Ramos (cell line): ENCODE measurements around the gene DNAJB12.
"Not testable (repeated sequence)": the region's sequence is repeated elsewhere in the genome, so short reads cannot be mapped to it uniquely, and the experiment has no call there.

ENCODE experiments used
- in situ Hi-C: fragments of 300-500 bp; cut with MboI; formaldehyde crosslinking; loops from one replicate; pipeline ENCODE4 v1.14.3; 2022; ENCODE audit warnings: low sequenced_read_pairs; ENCODE audit not compliant: unreplicated experiment

Gene DNAJB12

DNA sequence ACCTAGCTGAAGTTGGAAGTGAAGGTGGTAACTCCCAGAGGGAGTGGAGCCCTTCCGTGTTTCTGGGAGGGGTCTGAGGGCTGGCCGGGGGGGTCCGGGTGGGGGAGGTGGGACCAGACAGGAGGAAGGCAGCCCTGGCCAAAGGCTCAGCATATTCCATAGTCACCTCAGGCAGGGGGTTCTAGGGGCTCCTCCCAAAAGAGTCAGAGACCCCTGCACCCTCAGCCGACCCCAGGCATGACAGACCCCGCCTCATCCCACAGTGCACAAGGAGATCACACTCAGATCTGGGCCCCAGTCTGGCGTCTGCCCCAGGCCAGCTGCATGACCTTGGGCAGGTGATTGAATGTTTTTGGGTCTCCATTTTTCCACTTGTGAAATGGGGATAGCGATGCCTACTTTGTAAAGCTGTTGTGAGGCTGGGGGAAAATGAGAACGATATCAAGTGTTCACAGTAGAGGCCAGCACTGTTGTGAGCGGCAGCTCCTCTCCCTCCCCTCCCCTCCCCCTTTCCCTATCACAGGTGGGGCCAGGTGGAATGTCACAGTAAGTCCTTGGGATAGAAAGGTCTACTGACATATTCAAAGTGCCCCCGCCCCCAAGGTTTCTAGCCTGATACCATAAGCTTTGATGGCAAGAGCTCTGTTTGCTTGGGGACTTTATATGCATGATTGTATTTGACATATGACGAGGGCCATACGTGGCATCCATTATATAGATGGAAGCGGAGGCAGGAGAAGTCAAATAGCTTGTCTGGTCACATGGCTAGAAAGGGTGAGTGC, 33.3 kb downstream of the DNAJB12 start:
- in situ Hi-C loops = no loop called here

DNA sequence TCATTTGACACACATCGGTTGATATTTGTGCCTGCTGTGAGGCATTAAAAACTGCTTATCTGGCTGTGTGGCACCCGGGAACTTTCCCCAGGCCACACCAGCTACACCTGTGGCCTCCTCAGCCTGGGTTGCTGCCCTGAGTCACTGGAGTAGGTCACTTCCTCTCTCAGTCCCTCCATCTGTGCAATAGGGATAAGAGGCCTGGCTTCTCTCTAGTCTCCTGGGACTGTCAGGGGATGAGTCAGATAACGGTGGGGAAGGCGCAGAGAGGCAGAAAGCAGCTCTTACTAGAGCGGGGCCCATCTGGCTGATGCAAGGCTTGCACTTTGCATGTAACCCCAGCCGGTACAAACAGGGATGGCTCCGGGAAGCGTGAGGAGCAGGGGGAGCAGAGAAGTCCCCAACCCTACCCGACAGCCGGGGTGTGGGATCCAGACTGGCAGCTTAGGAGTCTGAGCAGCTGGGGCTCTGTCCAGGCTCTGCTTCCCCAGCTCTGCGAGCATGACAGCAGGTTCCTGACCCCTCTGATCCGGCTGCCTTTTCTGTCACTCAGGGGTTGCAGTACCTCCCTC, 34.0 kb downstream of the DNAJB12 start:
- in situ Hi-C loops = no loop called here

DNA sequence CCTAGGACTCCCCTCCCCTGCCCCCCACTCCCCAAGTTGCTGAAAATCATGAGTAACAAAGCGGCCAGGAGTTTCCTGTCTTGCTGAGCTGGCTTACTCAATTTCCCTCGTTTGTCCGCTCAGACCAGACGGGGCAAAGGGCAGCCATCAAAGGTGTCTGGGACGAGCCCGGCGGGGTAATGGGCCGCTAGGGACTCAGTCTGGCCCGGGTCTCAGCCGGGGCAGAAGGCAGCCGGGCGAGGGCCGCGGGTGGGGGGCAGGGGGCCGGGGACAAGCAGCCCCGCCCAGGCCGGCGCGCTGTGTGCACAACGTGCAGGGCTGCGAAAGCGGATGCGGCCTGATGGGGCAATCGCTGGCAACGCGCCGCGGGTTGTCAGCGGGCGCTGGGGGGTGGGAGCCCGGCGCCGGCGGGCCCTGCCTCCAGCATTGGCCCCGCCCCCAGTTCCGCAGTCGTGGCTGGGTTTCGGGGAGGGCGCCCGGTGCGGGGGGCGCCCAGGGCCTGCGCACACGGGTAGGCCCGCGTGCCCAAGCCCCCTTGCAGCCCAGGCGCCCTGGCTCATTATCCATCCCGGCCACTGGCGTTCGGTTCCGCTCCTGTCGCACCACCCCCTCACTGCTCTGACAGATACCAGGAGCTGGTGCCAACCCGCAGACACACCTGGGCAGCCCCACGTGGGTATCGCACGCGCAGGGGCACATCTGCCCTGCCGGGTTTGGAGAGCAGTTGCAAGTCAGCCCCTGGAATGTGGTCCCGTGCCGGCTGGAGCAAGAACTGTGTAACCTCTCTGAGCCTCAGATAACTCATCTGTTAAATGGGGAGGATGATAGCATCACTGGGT, 35.1 kb downstream of the DNAJB12 start:
- in situ Hi-C loops = no loop called here

DNA sequence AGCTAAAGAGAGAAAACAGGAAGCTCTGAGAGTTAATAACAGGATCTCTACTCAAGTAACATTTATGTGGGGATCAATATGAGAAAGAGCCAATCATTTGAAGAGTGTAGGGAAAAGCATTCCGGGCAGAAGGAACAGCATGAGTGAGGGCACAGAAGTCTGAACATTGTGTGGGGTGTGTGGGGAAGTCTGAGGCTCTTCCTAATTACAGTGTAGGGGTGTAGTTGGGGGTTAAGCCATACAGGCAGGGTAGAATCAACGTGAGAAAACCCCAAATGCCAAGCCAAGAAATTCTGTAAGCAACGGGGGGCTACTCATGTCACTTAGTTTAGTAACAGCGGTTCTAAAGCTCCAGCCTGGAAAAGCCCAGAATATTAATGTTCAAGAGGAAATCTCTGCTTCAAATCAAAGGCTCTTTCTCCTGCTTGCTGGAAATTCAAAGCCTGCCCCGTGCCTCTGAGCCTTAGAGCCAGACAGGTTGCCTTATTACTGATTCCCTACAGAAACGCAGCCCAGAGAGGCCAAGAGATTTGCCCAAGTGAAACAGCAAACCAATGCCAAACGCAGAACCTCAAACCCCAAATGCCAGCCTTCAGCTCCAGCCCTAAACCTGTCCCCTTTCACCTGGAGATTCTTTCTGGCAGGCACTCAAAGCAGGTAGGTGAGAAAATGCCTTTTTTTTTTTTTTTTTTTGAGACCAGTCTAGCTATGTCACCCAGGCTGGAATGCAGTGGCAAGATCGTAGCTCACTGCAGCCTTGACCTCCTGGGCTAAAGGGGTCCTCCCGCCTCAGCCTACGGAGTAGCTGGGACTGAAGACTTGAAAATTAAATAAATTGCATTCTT, 36.1 kb downstream of the DNAJB12 start:
- in situ Hi-C loops = no loop called here

DNA sequence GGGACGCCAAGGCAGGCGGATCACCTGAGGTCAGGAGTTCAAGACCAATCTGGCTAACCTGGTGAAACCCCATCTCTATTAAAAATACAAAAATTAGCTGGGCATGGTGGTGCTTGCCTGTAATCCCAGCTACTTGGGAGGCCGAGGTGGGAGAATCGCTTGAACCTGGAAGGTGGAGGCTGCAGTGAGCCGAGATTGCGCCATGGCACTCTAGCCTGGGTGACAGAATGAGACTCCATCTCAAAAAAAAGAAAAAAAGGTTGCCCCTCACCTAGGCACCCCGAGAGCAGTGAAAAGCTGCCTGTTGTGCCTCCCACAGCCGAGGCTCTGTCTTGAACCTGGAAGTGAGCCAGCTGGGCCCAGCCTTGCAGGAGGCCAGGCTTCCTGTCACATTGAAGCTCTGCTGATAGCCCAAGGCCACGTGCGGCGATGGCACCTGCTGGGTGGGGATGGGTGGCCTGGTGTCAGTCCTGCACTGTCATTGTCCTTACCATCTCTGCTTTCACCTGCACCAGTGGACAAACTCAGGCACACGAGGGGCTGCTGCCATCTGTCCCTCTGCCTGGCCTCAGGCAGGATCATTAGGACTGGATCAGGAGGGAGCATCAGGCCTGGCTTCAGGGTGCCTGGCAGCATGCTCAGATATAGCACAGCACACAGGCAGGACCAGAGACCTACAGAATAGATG, 37.8 kb downstream of the DNAJB12 start:
- in situ Hi-C loops = no loop called here

DNA sequence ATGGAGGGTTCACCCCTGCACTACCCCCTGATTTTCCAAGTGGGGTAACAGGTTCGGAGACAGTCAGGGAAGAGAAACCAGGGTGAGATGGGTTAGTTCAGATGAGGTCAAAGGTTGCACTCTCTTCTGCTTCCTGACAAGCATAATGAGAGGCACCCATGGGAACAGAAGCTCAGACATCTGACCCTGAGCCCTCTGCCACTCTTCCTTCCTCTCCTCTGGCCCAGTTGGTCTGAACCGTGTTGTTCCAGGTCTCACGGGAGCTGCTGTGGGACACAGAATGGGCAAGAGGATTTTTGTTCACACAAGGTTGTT, 38.4 kb downstream of the DNAJB12 start:
- in situ Hi-C loops = no loop called here

DNA sequence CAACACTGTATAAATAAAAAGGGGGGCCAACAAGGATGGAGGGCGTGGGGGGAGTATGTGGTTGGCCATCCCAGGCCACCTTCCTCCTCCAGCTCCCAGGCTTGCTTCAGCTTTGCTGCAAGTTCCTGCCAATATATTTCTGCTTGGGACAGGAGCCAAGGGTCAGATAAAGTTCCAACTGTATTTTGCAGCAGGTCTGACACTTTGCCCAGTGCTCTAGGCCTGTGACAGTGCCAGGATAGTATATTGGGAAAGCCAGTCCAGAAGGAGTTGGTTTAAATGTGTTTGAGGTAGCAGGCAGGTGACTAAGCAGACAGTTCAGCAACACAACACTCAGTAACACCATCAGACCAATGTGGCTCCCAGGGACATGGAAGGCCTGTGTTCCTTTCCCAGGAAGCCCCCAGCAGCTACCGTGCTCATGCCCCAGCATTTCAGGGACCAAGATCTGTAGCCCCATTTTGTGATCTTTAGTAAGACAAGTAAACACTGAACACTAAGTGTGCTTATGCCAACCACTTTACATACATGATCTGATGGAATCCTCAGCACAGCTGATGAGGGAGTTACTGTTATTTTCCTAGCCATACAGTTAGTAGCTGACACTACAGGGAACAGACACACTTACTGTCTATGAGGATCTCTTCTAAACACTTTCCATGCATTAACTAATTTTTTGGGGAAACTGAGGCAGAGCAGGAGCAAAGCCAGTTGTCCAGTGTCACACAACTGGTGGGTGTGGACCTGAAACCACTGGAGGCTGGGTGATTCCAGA, 38.9 kb downstream of the DNAJB12 start:
- in situ Hi-C loops = no loop called here

DNA sequence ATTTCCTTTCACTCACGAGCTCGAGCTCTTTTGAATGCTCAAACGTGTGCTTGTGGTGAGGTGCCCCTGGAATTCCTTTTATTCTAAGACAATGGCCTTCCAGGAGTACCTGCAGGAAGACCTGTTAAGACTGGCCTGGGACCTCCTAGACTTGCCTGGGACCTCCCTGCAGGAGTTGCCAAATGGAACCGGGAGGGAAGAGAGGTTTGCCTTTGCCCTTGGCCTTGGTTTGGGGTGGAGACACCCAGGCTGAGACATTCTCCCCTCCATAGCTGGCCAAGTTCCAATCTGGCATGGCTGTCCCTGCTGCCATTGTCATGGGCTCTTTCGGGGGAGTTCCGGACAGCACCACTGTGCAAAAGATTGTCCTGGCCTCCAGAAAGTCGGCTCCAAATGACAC, 39.7 kb downstream of the DNAJB12 start:
- in situ Hi-C loops = no loop called here

DNA sequence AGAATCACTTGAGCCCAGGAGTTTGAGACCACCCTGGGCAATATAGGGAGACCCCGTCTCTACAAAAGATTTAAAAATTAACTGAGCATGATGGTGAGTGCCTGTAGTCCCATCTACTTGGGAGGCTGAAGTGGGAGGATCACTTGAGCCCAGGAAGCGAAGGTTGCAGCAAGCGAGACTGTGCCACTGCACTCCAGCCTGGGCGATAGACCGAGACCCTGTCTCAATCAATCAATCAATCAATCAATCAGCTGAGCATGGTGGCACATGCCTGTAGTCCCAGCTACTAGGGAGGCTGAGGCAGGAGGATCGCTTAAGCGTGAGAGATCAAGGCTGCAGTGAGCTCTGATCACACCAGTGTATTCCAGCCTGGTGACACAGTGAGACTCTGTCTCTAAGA, 40.5 kb downstream of the DNAJB12 start:
- in situ Hi-C loops = no loop called here

DNA sequence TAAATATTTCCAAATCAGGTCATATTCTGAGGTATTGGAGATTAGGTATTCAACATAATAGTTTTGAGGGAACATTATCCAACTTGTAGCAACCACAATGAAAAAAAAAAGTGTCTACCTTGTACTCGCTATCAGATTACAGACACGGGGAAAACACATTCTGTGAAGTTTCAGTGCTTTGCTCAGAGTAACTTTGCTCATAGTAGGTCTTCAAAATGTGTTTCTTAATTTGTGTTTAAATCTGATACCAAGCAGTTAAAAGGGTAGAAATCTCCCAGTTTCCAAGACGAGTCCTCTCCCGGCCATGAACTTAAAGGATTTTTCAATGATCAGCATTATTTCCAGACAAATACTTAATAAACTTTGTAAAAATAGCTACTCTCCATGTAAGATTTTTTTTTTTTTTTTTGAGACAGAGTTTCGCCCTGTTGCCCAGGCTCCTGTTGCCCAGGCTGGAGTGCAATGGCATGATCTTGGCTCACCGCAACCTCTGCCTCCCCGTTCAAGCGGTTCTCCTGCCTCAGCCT, 41.8 kb downstream of the DNAJB12 start:
- in situ Hi-C loops = no loop called here

DNA sequence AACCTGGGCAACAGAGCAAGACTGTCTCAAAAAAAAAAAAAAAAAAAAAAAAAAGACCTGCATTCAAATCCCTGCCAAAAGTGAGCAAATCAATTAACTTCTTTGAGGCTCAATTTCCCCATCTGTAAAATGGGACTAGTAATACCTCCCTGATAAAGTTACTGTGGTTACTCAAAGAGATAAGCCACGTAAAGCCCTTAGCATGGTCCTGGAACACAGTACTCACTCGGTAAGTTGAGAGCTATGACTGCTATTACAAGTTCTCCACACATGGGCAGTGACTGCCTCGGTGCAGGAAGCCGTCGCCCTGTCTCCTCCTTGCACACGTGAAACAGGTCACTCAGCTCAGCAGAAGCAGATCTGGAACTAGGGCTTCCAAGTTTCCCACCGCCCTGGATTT, 43.1 kb downstream of the DNAJB12 start:
- in situ Hi-C loops = no loop called here

DNA sequence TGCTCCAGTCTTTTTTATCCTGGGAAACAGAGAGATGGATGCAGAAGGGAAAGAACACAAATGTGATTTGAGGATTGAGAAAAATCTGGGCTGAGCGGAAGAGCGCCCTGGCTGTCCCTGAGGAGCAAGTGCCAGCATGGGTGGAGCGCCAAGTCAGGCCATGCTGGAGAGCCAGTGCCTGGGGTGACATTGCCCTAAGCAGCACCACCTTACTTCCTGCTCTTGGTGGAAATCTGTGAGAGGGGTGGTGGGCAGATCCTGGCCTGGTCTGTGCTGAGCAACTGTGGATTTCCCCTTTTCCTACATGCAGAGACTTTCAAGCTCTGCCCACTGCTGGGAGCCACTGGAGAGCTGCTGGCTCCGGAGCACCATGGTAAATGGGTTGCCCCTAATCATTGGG, 44.1 kb downstream of the DNAJB12 start:
- in situ Hi-C loops = no loop called here

DNA sequence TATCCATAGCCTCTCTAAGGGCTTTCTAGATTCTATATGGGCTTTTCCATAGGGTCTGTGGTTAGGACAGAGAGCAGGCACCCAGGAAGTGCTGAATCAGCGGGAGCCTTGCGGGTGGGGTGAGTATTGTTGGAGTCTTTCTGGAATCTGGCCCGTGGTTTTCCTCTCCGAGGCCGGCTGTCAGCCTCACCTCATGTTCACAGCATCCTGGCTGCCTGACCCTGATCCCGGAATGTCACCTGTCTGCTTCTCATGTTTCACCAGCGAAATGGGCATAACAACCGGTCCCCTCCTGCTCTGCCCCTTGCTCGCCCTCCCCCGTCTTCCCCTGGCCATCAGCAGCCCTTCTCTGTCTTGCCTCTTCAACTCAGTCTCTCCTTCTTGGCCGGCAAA, 44.5 kb downstream of the DNAJB12 start:
- in situ Hi-C loops = no loop called here

DNA sequence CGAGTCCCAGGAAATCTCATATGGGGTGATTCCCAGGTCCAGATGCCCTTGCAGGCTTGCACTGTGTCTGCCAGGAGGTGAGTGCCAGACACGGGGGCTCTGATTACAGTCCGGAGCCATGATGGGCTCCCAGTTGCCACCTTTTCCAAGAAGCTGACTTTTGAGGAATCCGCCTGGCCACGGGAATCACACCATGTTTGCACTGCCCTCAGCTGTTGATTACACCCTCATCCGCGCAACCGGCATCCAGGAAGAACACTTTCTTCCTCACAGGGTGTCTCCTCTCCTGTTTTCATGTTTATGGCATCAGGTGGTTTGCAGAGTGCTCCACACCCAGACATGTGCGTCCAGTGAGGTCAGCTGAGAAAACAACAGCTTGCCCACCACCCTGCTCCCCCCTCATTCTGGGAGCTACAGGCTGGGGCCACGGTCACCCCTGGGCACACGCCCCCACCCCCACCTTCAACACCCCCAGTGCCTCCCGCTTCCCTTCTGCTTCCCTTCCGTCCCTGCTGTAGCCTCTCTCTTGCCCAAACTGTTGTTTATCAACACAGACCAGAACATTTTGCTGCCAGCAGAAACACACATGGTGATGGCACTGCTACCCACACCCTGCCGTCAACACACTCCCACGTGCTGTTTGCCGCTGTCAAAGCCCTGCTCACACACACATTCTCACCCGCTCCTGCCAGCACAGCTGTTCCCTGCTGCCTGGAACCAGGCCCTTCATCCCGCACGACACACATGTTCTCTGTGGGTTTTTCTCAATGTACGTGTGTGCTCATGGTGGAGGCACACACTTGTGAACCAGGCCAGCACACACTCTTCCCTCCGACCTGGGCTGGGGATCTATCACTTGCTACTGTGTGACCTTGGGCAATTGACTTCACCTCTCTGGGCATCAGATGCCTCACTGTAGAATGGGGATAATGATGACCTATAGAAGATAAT, 45.2 kb downstream of the DNAJB12 start:
- in situ Hi-C loops = no loop called here

DNA sequence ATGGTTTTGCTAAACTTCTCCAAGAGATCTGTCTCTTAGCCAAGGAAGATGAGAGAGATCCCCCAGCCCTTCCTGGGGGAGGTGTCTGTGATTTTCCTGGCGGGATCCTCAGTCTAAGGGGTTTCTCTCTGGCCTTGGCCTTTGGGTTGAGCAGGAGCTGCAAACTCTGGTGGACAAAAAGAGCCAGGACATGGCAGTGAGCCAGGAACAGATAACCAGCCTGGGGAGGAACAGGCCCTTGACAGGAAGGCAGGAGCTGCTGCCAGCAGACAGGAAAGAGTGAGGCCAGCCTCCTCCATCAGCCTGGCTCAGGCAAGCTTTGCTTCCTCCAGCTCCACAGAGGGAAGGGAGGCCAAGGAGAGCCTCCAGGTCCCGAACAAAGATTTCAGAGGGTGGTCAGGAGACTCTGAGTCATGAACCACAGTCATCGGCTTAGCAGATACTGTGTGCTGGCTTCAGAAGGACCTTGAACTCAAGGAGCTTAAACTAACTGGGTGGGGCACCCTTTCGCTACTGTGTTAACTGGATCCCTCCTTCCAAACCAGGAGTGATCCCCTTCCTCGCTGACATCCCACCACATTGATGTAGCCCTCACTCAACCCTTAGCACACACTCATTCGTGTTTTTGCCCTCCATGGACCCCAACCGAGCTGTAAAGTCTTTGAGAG, 46.3 kb downstream of the DNAJB12 start:
- in situ Hi-C loops = no loop called here

DNA sequence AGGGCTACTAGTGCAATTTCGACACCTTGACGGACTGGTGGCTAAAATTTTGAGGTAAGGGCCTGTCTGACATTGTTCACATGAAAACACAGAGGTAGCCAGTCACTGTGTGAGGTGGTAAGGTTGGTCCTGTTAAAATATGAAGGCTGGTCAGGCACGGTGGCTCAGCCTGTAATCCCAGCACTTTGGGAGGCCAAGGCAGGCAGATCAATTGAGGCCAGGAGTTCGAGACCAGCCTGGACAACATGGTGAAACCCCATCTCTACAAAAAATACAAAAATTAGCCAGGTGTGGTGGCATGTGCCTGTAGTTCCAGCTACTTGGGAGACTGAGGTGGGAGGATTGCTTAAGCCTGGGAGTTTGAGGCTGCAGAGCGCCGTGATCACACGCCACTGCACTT, 47.0 kb downstream of the DNAJB12 start:
- in situ Hi-C loops = not testable (repeated sequence)

DNA sequence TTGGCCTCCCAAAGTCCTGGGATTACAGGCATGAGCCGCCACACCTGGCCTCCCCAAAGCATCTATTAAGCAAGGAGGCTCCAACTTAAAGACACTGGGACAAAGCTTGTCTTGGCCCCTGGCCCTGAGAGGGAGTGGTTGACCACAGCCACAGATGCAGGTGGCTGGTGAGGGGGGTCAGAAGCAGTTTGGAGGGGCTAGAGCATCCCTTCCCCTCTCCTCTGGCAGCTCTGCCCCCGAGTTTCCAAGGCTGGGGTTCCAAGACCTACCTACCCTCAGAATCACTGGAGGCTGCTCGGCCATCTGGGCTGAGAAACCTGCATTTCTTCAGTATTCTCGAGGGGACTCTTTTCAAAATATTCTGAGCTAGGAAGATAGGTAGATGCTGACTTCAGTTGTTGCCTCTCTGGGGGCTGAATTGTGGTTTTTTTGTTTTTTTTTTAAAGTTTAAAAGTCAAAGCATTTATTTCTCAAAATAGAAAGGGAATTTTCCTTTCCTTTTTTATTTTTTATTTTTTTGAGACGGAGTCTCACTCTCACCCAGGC, 48.4 kb downstream of the DNAJB12 start:
- in situ Hi-C loops = no loop called here
